Erythroblast (primary cell): ENCODE results near the gene MICU1.

Experiments
- GATA1 ChIP-seq: IDR thresholded peaks from 2 replicates; pipeline ENCODE4 v1.6.1; 2011; ENCODE audit warnings: low read depth, mild to moderate bottlenecking, control low read depth, low read length, moderate library complexity
- POLR2A ChIP-seq: IDR thresholded peaks from 2 replicates; pipeline ENCODE4 v1.6.1; 2011; ENCODE audit warnings: mild to moderate bottlenecking, low read length

- TF ChIP-seq POLR2A (no peak), GATA1 (no peak)
Observed at GRCh38 chr10:72541337-72541736, 84.5 kb downstream of the MICU1 start.
